ENCODE results near the gene FOXK1.
"Not testable (repeated sequence)": the region's sequence is repeated elsewhere in the genome, so short reads cannot be mapped to it uniquely, and the experiment has no call there.

The FOXK1 gene

GRCh38 chr7:4800926-4801838 lies 119.1 kb downstream of the FOXK1 start:
- DNase-seq (ENCODE audit: low read depth): no peak

DNA sequence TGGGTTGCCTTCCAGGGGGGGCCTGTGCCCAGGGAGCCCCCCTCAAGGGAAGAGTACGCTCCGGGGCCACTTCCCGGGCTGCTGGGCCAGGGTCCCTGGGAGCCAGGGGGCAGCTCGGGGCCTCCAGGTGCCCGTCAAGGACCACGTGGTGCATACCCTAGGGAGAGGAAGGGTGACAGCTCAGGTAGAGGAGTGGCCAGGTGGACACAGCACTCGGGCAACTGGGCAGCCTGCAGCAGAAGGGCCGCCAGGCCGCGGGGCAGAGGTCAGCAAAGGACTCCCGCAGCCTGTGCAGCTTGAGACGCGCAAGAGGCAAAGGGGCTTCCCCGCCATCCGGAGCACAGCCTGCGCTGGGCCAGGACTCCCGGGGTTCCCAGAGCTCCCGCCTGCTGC lies 119.7 kb downstream of the FOXK1 start:
- DNase-seq (ENCODE audit: low read depth): no peak

GRCh38 chr7:4802577-4802976 lies 120.5 kb downstream of the FOXK1 start:
- DNase-seq (ENCODE audit: low read depth): not testable (repeated sequence)

DNA sequence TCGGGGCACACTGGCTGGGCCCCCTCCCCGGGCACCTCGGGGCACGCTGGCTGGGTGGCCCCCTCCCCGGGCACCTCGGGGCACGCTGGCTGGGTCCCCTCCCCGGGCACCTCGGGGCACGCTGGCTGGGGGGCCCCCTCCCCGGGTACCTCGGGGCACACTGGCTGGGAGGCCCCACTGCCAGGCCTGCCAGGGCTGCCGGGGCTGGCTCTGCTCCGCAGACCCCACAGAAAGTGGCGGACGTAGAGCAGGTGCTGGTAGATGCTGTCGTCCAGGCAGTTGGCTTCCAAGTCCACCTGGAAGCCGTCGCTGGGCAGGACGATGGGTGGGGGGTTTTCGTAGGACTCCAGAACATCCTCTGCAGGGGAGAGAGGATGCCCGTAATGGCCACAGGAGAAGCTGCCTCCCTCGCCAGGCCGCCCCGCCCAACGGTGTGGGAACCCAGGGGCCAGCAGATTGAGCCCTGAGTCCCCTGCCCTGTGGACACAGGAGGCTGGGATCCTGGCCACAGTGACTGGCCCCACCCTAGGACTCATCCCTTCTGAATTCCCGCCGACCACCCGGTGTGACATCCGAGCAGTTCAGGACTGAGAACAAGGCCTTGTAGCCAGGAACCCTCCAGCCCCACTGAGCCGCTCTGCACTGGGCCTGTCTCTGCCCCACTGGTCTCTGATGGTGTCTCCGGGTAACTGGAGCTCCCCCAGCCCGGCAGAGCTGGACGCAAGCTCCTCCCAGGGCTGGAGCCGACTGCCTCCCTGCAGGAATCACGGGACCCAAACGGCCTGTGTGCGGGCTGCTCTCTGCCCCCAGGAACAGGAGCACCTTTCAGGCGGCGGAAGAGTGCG lies 121.5 kb downstream of the FOXK1 start:
- no peak for DNase-seq (ENCODE audit: low read depth)

- no peak for DNase-seq (ENCODE audit: low read depth)
These were observed 123.3 kb downstream of the FOXK1 start for GRCh38 chr7:4805110-4805983.

- no peak for DNase-seq (ENCODE audit: low read depth)
These were observed 123.8 kb downstream of the FOXK1 start for GRCh38 chr7:4805984-4806300.

GRCh38 chr7:4806983-4807597 lies 125.0 kb downstream of the FOXK1 start:
- no peak for DNase-seq (ENCODE audit: low read depth)

- DNase-seq (ENCODE audit: low read depth): no peak
These were observed 125.5 kb downstream of the FOXK1 start for GRCh38 chr7:4807598-4808016.

DNA sequence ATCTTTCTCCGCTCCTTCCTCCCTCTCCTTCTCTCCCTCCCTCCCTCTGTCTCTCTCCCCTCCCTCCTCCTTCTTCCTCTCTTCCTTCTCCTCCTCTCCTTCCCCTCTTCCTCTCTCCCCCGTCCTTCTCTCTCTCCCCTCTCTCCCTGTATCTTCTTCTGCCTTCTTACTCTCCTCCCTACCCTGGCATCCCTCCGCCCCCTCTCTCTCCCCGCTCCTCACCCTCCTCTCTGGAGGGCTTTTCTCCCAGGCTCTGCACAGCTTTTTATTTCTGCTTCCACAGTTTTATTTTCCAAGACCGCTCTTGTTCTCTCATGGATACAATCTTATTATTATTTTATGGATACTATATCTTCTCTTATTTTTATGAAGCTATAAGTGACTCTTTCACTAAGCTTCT lies 125.9 kb downstream of the FOXK1 start:
- DNase-seq (ENCODE audit: low read depth): no peak

DNA sequence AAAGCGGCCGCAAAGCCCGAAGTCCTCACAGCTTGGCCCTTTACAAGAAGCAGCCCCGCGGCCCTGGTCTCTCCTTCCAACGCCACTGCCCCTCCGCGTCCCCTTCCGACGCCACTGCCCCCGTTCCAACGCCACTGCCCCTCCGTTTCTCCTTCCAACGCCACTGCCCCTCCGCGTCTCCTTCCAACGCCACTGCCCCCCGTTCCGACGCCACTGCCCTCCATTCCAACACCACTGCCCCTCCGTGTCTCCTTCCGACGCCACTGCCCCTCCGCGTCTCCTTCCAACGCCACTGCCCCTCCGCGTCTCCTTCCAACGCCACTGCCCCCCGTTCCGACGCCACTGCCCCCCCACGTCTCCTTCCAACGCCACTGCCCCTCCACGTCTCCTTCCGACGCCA lies 126.5 kb downstream of the FOXK1 start:
- DNase-seq (ENCODE audit: low read depth): no peak

DNA sequence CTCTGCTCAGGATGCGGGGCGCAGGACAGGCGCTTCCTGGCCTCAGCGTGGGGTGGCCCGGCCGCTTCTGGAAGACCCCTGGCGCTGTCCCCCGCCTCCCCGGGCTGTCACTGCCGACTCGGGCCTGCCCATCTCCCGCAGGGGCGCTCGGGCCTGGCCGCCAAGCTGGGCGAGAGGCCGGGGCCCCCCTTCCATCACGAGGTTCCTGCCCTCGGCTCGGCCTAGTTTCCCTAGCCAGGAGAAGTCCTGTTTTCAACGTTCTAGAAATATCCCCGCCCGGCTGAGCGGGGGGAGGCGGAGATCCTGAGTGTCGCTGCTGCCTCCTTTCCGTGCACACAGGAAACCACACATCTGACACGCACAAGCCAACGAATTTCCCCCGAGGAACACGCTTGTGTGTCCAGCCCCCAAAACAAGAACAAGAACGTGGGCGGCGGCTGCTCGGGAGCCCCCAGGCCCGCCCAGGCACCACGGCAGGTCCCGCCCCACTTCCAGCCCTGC lies 127.0 kb downstream of the FOXK1 start:
- no peak for DNase-seq (ENCODE audit: low read depth)

GRCh38 chr7:4809666-4810065 lies 127.6 kb downstream of the FOXK1 start:
- DNase-seq (ENCODE audit: low read depth): no peak

- DNase-seq (ENCODE audit: low read depth): no peak
These were observed 132.3 kb downstream of the FOXK1 start for GRCh38 chr7:4814433-4814832.

DNA sequence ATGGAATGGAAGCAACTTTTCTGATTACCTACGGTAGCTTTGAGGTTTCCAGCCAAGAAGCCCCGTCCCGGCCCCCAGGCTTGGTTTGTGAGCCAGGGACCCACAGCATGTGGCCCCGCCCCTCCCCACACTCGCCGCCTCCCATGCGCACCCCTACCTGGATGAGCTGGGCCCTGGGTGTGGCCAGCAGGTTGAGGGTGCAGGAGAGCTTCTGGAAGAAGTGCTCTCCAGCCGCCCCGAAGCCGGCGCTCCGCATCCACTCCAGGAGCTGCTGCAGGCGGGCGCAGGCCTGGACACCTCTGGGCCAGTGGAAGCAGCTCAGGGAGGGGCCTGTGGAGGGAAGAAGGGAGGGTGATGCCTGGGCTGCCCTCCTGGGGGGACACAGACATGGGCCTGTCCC lies 133.0 kb downstream of the FOXK1 start:
- no peak for DNase-seq (ENCODE audit: low read depth)

DNA sequence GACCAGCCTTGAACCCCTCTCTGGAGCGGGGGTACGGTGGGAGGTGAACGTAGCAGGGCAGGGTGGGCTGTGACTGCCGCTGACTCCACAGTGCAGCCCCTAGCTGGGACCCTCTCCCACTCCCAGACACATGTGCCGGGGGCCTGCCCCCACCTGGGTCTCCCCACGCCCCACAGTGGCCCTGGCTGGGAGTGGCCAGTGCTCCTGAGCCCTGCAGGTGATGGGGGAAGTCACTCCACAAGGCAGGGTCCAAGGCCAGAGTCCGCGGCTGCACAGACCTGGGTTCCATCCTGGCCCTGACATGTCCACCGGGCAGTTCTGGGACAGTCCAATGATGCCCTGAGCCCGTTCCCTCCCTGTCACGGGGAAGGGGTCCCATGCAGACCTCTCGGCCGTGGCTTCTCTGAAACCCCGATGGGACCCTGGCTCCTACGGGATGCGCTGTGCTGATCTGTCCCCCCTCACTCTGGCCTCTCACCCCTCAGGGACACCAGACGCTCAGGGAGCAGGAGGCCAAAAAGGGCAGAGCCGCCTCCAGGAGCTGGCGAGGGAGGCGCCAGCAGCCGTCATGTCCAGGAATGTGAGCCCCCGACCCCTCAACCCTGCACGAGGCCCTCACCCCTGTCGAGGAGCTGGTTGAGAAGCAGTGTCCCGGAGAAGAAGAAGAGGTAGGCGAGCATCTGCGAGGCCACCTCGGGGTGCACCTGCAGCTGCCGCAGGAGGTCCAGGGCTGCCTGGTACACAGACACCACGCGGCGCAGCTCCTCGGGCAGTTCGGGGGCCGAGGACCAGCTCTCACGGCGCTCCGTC lies 133.7 kb downstream of the FOXK1 start:
- no peak for DNase-seq (ENCODE audit: low read depth)

DNA sequence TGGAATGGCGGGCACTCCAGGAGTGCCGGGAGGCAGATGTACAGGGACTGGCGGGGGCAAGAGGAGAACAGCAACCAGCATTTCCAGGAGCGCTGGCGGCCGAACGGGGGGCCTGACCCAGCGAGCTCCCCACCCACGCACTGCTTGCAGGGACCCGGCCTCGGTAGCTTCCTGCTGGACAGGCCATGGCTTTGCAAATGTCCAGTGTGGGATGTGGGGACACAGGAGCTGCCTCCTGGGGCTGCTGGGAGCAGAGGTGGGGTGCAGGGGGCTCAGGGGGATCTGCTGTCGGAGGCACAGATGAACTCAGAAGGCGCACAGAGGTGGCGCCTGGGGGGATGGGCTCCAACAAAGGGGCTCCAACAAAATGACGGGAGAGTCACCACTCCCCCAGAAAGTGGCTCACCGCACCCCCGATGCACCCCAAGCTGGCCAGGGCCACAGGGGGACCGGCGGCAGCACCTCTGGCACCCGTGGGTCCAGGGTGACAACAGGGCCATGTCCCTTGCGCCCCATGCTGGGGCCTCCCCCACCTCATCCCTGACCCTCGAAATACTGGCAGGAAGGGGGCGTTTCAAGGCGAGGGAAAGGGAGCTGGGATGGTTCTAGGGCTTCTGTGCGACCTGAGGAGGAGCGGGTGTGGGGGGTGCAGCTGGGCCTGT lies 134.5 kb downstream of the FOXK1 start:
- no peak for DNase-seq (ENCODE audit: low read depth)

DNA sequence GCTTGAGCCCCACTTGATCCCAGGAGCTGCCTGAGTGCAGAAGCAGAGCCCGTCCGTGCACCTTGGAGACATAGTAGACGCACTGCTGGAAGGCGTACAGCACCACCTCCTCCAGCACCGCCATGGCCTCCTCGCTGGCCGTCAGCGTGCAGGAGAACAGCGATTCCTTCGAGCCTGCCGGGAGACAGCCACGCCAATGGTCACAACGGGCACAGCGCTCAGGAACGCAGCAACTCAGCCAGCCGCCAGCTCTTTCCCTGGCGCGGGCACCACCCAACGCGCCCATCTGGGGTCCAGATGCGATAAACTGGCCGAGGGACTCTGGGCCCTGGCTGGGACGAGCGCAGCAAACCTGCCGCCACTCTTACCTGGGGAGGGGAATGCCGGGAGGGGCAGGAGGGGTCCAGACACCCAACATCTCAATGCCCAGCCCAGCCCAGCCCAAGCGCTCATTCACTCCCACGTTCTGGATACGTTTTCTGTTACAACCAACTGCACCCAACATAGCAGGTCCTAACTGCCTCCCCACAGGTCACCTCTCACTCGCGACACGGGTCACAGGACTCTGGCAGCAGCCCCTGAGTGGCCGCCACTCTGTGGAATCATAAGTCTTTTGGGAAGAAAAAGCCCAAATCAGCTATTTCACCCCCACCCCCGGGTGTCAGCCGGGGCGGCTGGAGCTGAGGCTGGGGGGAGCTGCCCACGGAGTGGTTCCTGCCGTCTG lies 135.2 kb downstream of the FOXK1 start:
- DNase-seq (ENCODE audit: low read depth): no peak

- no peak for DNase-seq (ENCODE audit: low read depth)
These were observed 136.1 kb downstream of the FOXK1 start for GRCh38 chr7:4818000-4818794.

Measured in CMK (cell line).